Lower leg skin (tissue), 4 donors: ENCODE results near the gene GIGYF2. TPM values are rescaled to one million over a fixed set of nuclear protein-coding genes. Genes with fewer than 3 reads are reported as not detected.
A peak's percentile ranks its signal among the peaks of the same experiment; 100 is the strongest.

Source experiments
- DNase-seq, 2 donors: peaks; one replicate each; pipeline ENCODE4 v3.0.0-alpha.2; 2019; ENCODE audit warnings: low spot score in 2 of 2
- H3K4me3 ChIP-seq: fragments of 200-600 bp; sonication (generic); 2 replicates; pipeline ENCODE4 v1.5.1; 2017; ENCODE audit warnings: mild to moderate bottlenecking, low read depth; ENCODE audit not compliant: poor library complexity, severe bottlenecking
- CTCF ChIP-seq, 3 donors: fragments of 450-650 bp; IDR thresholded peaks; one replicate each; pipeline ENCODE4 v1.5.1; 2016; ENCODE audit warnings: antibody characterized with exemption in 3 of 3, mild to moderate bottlenecking in 3 of 3, moderate library complexity in 2 of 3
- POLR2A ChIP-seq, 2 donors: fragments of 450-650 bp; IDR thresholded peaks; one replicate each; pipeline ENCODE4 v1.6.1; 2016 to 2017; ENCODE audit warnings: antibody characterized with exemption in 2 of 2, mild to moderate bottlenecking in 1 of 2, moderate library complexity in 1 of 2
- WGBS, 2 donors: methylation state at CpG; one replicate each; pipeline ENCODE4 v1.1.5; 2018; 5-methylcytosine and 5-hydroxymethylcytosine counted together
- intact Hi-C: fragments of 100-400 bp; cut with DNase I; formaldehyde crosslinking; loops from one replicate; pipeline ENCODE4 v1.15.0; 2023; ENCODE audit warnings: low total_unique reads
- total RNA-seq, 4 donors: library from RNA; depleted of rRNA; stranded (reverse); fragments of >200 nt; gene quantifications; one replicate each; pipeline ENCODE4 v1.1.0, GENCODE V29; 2016

Gene GIGYF2
- total RNA-seq, 4 donors from 2014 or later: 57.7 to 78.4 (median 72.5) TPM

GRCh38 chr2:232863996-232864395 is 166.9 kb downstream of the GIGYF2 start:
- DNase-seq: peak in 1 of 2 donors; percentile 50
- intact Hi-C loops: no loop called here
- 88 to 89% methylated on average over 2 of the region's 2 CpGs for WGBS, 2 donors
- H3K4me3 ChIP-seq: no peak overlapping the region
- TF ChIP-seq POLR2A (IDR thresholded peaks at IDR 0.05) (no peak), CTCF (IDR thresholded peaks at IDR 0.05) (no peak)

- TF ChIP-seq CTCF (IDR thresholded peaks at IDR 0.05): no peak
- no peak for TF ChIP-seq POLR2A (IDR thresholded peaks at IDR 0.05)
- WGBS, 2 donors: 91 to 96% methylated on average over 1 of the region's 1 CpG
- H3K4me3 ChIP-seq: no peak overlapping the region
- no peak for DNase-seq
- intact Hi-C loops: no loop called here
These were observed 168.0 kb downstream of the GIGYF2 start for GRCh38 chr2:232865165-232865564.

GRCh38 chr2:232866104-232866503 is 169.0 kb downstream of the GIGYF2 start:
- H3K4me3 ChIP-seq: no peak overlapping the region
- TF ChIP-seq POLR2A (IDR thresholded peaks at IDR 0.05) (no peak), CTCF (IDR thresholded peaks at IDR 0.05) (no peak)
- intact Hi-C loops: no loop called here
- no peak for DNase-seq
- 55 to 56% methylated on average over 4 of the region's 4 CpGs for WGBS, 2 donors

GRCh38 chr2:232869138-232870017 is 172.2 kb downstream of the GIGYF2 start:
- intact Hi-C loops: no loop called here
- DNase-seq: peak in 1 of 2 donors; percentile 76
- WGBS, 2 donors: 79 to 81% methylated on average over 15 of the region's 15 CpGs
- no peak overlapping the region for H3K4me3 ChIP-seq
- TF ChIP-seq POLR2A (IDR thresholded peaks at IDR 0.05): no peak
- TF ChIP-seq CTCF (IDR thresholded peaks at IDR 0.05): no peak

GRCh38 chr2:232870018-232870765 is 173.1 kb downstream of the GIGYF2 start, which contains the start of gene SNORC:
Gene SNORC (plus strand): TSS chr2:232870264. CDS start chr2:232870342, 78 bp downstream.
- TF ChIP-seq POLR2A (IDR thresholded peaks at IDR 0.05): no peak
- no peak for TF ChIP-seq CTCF (IDR thresholded peaks at IDR 0.05)
- H3K4me3 ChIP-seq: no peak within 1 kb of the TSS
- 87 to 89% methylated on average over 21 of the region's 21 CpGs for WGBS, 2 donors
- DNase-seq: peak in 1 of 2 donors; percentile 78
- intact Hi-C loops: no loop called here
